Stimulated activated naive CD8-positive, alpha-beta T cell treated with anti-CD3 and anti-CD28 coated beads, Interleukin-15, amount 100 ng/mL, for 72 hours (primary cell): Measurements from ENCODE around the gene AUTS2.

Experiments
- ATAC-seq: fragments of 150-1000 bp; cut with Tn5 transposase; 2 replicates; pipeline ENCODE4 v1.10.0; 2021; ENCODE audit warnings: mild to moderate bottlenecking, moderate library complexity
- DNase-seq, 2 donors: peaks; one replicate each; pipeline ENCODE4 v3.0.0; 2021 to 2022
- H3K27ac Mint-ChIP-seq, 2 donors: one replicate each; pipeline ENCODE4 v1.8.0; 2022; ENCODE audit warnings: mild to moderate bottlenecking in 2 of 2, mixed read lengths in 2 of 2, moderate library complexity in 2 of 2
- H3K27me3 Mint-ChIP-seq: one replicate; pipeline ENCODE4 v1.8.0; 2022; ENCODE audit warnings: mixed read lengths
- H3K4me1 Mint-ChIP-seq: one replicate; pipeline ENCODE4 v1.8.0; 2022; ENCODE audit warnings: mild to moderate bottlenecking, mixed read lengths
- H3K4me3 Mint-ChIP-seq, 2 donors: one replicate each; pipeline ENCODE4 v1.8.0; 2022; ENCODE audit warnings: mild to moderate bottlenecking in 2 of 2, mixed read lengths in 2 of 2, moderate library complexity in 1 of 2
- H3K9me3 Mint-ChIP-seq, 2 donors: one replicate each; pipeline ENCODE4 v1.8.0; 2022; ENCODE audit warnings: mixed read lengths in 2 of 2

The AUTS2 gene

DNA sequence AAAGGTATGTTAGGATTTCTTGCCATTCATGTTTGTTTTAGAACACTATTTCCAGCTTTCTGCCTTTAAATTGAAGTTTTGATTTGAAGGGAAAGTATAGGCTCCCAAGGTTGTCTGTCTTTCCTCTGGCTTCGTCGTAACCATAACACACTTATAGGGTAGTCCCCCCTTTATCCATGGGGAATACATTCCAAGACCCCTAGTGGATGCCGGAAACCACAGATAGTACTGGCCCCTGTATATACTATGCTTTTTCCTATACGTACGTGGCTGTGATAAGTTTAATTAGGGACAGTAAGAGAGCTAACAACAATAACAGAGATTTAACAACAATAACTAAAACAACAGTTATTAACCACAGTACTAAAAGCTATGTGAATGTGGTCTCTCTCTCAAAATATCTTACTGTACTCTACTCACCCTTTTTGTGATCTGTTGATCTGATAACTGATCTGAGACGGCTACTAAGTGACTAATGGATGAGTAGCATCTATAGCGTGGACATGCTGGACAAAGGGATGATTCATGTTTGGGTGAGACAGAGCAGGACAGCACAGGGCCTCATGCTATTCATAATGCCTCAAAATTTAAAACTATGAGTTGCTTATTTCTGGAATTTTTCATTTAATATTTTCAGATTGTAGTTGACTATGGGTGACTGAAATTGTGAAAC lies 273.1 kb downstream of the AUTS2 start:
- no peak overlapping the region for H3K27ac Mint-ChIP-seq
- ATAC-seq, result no peak
- no peak for DNase-seq

DNA sequence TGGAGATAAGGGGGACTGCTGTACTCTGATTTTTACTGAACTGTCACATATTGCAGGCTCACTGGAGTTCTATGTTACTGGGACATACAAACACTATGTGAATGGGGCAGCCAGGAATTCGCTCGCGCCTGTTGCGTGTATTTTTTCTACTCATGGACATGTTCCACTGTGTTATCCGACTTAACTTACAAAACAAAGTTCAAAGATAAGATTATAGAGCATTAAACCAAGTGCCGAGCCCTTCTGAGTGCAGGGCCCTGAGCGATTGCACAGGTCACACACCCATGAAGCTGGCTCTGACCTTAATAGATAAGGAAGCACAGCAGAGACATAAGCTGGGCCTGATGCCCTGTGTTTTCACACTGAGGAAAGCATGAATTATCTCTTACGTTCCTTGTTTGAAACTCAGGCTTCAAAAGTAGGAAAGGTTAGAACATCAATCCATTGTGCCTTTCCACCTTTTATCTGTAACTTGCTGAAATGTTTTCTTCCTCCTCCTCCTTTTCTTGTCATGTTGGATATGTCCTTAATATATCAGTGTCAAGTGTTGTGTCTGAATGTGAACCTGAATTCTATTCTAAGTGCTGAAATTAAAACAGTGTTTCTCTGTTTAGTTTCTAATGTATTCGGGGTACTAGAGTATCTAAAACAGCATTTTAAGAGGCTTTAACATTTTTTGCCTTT lies 273.8 kb downstream of the AUTS2 start:
- Mint-ChIP-seq H3K9me3 (no peaks in the 10 kb centered on the region), H3K27ac (no peak overlapping the region), H3K27me3 (no peaks in the 10 kb centered on the region), H3K4me1 (no peaks in the 10 kb centered on the region), H3K4me3 (no peak overlapping the region)
- DNase-seq, result no peak
- no peak for ATAC-seq

More for the DNA sequence above, 273.1 kb downstream of the AUTS2 start:
- H3K27me3 Mint-ChIP-seq, result no peaks in the 10 kb centered on the region
- no peaks in the 10 kb centered on the region for H3K9me3 Mint-ChIP-seq
- no peak overlapping the region for H3K4me3 Mint-ChIP-seq
- no peaks in the 10 kb centered on the region for H3K4me1 Mint-ChIP-seq

DNA sequence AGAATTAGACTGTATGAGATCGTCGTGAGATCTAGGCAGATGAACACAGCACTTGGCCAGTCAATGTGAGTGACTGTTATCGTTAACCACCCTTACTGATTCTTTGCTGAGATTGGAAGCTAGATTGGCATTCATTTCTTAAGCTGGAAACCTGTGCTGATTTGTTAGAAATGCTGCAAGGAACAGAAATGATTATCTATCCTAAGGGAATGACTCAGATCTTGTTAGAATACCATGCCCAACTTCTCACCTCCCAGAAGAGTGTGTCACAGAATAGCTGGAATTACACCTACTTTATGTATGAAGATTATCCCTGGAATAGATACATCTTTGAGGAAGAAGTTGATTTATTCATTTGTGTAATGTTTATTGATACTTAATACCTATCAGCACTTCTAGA lies 275.2 kb downstream of the AUTS2 start:
- H3K9me3 Mint-ChIP-seq, result no peaks in the 10 kb centered on the region
- H3K27ac Mint-ChIP-seq, result no peak overlapping the region
- no peaks in the 10 kb centered on the region for H3K4me1 Mint-ChIP-seq
- H3K27me3 Mint-ChIP-seq, result peaks cover 8% of the 10 kb centered on the region
- ATAC-seq, result no peak
- no peak for DNase-seq
- H3K4me3 Mint-ChIP-seq, result no peak overlapping the region

DNA sequence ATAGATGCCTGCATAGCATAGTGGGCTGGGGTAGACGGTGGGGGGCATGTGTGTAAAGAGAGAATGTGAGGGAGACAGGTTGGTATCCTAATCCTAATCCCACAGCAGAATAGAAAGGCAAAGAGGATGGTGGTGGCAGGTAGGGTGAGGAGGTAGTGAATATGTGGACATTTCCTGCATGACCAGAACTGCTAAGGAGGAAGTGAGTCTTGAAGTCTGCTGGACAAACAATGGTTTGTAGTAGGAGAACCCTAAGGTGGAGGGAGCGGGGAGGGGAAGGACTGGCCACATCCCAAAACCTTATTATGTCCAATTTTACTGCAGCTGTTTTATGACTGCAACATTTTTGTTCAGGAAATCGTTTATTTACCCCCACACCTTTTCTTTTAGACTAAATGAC lies 279.7 kb downstream of the AUTS2 start:
- no peaks in the 10 kb centered on the region for H3K9me3 Mint-ChIP-seq
- H3K27ac Mint-ChIP-seq, result no peak overlapping the region
- ATAC-seq, result no peak

DNA sequence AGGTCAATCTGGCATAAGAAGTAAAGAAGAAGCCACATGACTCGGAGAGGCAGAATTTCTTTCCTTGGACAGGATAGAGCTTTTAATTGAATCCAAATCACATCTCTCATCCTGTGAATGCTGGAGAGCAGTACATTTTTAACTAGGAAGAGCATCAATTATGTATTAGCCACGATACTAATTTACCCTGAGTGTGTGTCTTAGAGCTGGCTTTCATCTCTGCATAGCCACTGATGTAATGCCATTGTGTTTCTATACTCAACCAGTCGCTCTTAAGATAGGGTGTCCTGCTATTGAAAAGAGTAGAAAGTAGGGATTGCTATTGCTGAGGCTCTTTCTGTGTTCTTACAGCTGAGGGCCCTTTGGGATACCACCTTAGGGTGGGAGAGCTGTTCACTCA lies 280.3 kb downstream of the AUTS2 start:
- Mint-ChIP-seq H3K27me3 (peaks cover 8% of the 10 kb centered on the region), H3K9me3 (no peaks in the 10 kb centered on the region), H3K27ac (no peak overlapping the region), H3K4me1 (no peaks in the 10 kb centered on the region), H3K4me3 (no peak overlapping the region)
- no peak for DNase-seq
- ATAC-seq, result no peak

More for the DNA sequence above, 279.7 kb downstream of the AUTS2 start:
- DNase-seq, result no peak
- Mint-ChIP-seq H3K27me3 (peaks cover 8% of the 10 kb centered on the region), H3K4me1 (no peaks in the 10 kb centered on the region), H3K4me3 (no peak overlapping the region)

DNA sequence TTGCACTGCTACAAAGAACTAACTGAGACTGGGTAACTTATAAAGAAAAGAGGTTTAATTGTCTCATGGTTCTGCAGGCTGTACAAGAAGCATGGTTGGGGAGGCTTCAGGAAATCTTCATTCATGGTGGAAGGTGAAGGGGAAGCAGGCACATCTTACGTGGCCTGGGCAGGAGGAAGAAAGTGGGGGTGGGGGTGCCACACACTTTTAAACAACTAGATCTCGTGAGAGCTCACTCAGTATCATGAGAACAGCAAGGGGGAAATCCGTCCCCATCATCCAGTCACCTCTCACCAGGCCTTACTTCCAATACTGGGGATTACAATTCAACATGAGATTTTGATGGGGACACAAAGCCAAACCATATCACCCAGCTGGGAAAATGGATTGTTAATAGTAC lies 281.7 kb downstream of the AUTS2 start:
- no peaks in the 10 kb centered on the region for H3K9me3 Mint-ChIP-seq
- H3K4me1 Mint-ChIP-seq, result no peaks in the 10 kb centered on the region
- H3K27ac Mint-ChIP-seq, result no peak overlapping the region
- DNase-seq (no peak), ATAC-seq (no peak)
- H3K4me3 Mint-ChIP-seq, result no peak overlapping the region
- H3K27me3 Mint-ChIP-seq, result peaks cover 8% of the 10 kb centered on the region

DNA sequence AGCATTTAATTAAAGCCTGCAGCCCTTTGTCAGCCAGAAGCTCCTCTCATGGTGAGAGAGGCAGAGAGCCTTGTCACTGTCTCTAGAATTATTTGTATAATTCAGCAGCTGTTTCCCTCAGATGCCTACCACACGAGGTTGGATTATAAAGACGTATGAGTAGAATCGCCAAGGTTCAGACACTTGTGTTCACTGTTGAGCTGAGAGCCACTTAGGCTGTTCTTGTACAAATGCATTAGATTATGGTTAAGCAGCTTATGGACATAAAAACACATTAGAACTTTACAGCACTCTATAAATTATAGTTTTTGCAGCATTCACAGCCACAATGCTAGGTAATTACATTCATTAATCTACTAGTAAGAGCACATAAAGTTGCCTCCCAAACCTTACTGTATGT lies 282.6 kb downstream of the AUTS2 start:
- H3K4me3 Mint-ChIP-seq, result no peak overlapping the region
- H3K27me3 Mint-ChIP-seq, result peaks cover 8% of the 10 kb centered on the region
- DNase-seq (no peak), ATAC-seq (no peak)
- H3K4me1 Mint-ChIP-seq, result no peaks in the 10 kb centered on the region
- H3K9me3 Mint-ChIP-seq, result no peaks in the 10 kb centered on the region
- H3K27ac Mint-ChIP-seq, result no peak overlapping the region

DNA sequence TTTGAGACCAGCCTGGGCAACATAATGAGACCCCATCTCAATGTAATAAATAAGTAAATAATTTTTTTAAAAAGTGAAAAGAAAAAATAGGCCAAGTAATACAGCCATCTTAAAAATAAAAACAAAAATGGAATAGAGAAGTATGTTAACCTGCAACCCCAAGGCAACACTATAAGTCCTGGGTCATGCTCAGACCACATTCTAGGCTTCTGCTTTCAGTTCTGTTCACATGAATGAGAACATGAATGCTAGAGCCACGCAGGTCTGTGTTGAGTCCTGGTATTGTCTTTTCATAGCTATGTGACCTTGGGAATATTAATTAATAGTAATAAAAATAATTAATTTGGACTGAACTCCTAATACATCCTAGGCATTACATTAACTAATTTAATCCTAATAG lies 284.0 kb downstream of the AUTS2 start:
- peaks cover 8% of the 10 kb centered on the region for H3K27me3 Mint-ChIP-seq
- H3K27ac Mint-ChIP-seq, result no peak overlapping the region
- no peaks in the 10 kb centered on the region for H3K9me3 Mint-ChIP-seq
- DNase-seq (no peak), ATAC-seq (no peak)
- H3K4me3 Mint-ChIP-seq, result no peak overlapping the region
- H3K4me1 Mint-ChIP-seq, result no peaks in the 10 kb centered on the region

DNA sequence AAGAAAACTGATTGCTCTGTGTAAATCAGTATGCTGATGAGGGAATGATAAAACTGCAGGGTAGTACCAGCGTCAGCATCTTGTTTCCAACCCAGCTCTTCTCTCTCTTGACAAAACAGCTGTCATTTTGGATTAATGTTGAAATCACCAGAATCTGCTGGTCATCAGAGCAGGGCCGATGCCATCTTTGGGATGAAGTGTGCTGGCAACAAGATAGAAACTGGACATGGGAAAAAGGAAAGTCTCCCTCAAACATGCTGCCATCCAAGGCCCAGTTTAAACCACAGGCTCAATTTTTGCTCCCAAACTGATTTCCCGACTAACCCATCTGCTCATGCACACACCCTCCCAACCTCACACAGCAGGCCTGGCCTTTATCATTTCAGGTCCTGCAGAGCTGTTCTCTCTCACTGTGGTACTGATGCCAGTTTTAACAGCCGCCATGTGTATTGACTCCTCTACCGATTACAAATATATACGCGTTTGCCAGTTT lies 285.2 kb downstream of the AUTS2 start:
- DNase-seq (no peak), ATAC-seq (no peak)
- no peaks in the 10 kb centered on the region for H3K9me3 Mint-ChIP-seq
- H3K4me3 Mint-ChIP-seq, result no peak overlapping the region
- H3K27me3 Mint-ChIP-seq, result no peaks in the 10 kb centered on the region
- no peaks in the 10 kb centered on the region for H3K4me1 Mint-ChIP-seq
- no peak overlapping the region for H3K27ac Mint-ChIP-seq

DNA sequence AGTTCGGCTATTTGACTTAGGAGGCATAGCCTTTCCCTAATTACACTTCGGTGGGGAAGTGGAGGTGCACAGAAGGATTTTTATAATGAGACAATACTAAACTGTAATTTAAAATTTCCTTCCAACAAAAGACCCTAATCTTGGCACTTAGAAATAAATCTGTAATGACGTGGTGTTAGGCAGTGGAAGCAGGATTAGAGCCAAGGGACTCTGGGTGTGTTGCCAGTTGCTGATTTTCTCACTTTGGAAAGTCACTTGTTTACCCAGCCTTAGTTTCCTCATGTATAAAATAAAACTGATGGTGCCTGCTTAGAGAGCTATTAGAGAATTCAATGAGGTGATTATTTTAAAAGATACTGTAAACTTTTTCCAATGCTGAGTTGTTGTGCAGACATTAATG lies 287.2 kb downstream of the AUTS2 start:
- DNase-seq, result no peak
- no peaks in the 10 kb centered on the region for H3K4me1 Mint-ChIP-seq
- no peak for ATAC-seq
- no peak overlapping the region for H3K4me3 Mint-ChIP-seq
- H3K27me3 Mint-ChIP-seq, result no peaks in the 10 kb centered on the region
- no peaks in the 10 kb centered on the region for H3K9me3 Mint-ChIP-seq
- H3K27ac Mint-ChIP-seq, result no peak overlapping the region

DNA sequence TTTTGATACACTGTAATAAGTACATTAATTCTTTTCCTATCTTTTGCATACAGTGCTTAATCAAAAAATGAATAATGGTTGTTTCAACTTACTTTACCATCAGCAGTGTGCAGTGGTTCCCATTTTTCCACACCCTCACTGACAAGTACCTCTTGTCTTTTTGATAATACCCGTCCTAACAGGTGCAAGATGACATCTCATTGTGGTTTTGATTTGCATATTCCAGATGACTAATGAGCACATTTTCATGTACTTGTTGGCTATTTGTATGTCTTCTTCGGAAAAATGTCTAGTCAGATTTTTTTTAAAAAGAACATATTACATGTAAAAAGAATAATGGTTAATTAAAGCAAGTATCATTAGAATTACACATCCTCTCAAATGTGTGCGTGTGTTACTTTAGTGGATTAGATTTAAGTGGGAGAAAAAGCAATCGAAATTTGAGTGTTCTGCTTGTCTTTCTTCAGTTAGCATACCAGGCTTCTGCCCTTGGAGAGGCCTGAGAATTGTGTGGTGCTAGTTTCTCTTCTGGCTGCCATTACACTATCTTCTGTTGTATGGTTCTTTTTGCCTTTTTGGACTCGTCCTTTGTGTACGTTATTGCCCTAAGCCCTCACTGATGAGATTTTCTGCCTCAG lies 291.2 kb downstream of the AUTS2 start:
- no peaks in the 10 kb centered on the region for H3K27me3 Mint-ChIP-seq
- no peak for DNase-seq
- H3K9me3 Mint-ChIP-seq, result no peaks in the 10 kb centered on the region
- ATAC-seq, result no peak
- no peaks in the 10 kb centered on the region for H3K4me1 Mint-ChIP-seq
- H3K27ac Mint-ChIP-seq, result no peak overlapping the region
- no peak overlapping the region for H3K4me3 Mint-ChIP-seq

DNA sequence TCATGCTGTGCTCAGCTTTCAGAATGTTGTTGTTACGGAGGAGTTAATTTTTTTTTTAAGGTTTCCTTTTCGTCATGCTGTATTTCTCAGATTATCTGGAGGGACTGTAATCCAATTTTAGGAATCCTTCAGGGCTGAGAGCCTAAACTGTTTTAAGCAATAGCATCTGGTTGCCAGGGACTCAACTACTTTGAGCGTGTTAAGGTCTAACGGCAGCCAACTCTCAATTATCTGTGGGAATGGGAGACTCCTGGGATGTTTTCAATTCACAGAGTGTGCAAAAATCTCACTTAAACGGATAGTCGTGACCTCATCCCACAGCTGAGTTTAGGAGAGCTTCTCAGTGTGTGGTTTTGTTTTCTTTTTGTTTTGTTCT lies 291.7 kb downstream of the AUTS2 start:
- Mint-ChIP-seq H3K27me3 (no peaks in the 10 kb centered on the region), H3K4me1 (no peaks in the 10 kb centered on the region), H3K4me3 (no peak overlapping the region), H3K9me3 (no peaks in the 10 kb centered on the region), H3K27ac (no peak overlapping the region)
- ATAC-seq (no peak), DNase-seq (no peak)

DNA sequence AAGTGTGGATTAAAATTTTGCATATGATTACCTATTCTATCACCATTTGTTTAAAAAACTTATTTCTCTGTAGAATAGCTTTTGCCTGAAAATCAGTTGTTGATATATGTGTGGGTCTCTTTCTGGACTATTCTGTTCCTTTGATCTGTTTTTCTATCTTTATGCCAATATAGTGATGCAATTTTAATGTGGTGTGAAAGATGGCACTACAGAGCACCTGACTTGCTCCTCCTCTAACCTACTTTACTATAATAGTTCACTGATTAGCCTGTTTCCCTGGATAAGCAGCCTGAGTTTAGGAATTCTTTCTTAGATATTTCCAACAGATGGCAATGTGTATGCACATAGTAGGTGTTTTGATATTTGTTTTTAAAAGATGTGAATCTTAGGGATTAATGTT lies 294.5 kb downstream of the AUTS2 start:
- Mint-ChIP-seq H3K4me1 (no peaks in the 10 kb centered on the region), H3K4me3 (no peak overlapping the region), H3K9me3 (no peaks in the 10 kb centered on the region), H3K27me3 (no peaks in the 10 kb centered on the region), H3K27ac (no peak overlapping the region)
- ATAC-seq (no peak), DNase-seq (no peak)

DNA sequence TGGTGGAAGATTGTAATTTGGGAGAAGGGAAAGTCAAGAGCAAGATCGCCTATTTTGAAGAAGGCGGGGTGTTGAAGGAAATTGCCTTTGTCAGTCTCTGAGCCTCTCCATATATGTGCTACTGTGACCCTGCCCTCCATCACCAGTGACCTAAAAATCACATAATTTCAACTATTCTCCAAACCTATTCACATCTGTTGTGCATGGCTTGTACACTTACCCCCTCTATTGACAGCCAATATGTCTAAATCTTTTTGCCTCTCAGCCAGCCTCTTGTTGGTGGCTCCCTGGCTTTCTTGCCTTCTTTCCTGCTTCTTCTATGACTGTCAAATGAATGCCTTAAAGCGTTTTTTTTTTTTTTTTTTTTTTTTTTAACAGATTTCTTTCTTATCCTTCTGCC lies 295.6 kb downstream of the AUTS2 start:
- Mint-ChIP-seq H3K27ac (no peak overlapping the region), H3K27me3 (peaks cover under 1% of the 10 kb centered on the region), H3K4me3 (no peak overlapping the region), H3K9me3 (no peaks in the 10 kb centered on the region), H3K4me1 (no peaks in the 10 kb centered on the region)
- no peak for ATAC-seq
- DNase-seq, result no peak

DNA sequence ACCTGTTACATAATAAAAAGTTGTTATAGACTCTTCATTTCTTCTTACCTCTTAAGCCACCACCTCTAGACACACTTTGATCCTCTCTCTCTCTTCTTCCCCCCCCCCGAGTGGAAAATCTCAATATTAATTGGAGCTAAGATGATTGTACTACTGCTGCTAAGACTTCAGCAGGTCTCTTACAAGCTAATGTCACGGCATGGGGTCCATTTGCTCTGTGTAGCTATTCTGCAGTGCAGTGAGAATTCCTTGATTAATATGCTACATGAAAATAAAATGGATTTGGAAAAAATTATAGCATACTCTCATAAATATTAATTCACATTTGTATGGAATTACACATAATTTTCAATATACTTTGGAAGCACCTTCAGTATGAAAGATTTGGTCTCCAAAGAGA lies 297.2 kb downstream of the AUTS2 start:
- DNase-seq, result no peak
- no peak for ATAC-seq
- Mint-ChIP-seq H3K4me3 (no peak overlapping the region), H3K4me1 (no peaks in the 10 kb centered on the region), H3K9me3 (no peaks in the 10 kb centered on the region), H3K27me3 (peaks cover 14% of the 10 kb centered on the region), H3K27ac (no peak overlapping the region)

DNA sequence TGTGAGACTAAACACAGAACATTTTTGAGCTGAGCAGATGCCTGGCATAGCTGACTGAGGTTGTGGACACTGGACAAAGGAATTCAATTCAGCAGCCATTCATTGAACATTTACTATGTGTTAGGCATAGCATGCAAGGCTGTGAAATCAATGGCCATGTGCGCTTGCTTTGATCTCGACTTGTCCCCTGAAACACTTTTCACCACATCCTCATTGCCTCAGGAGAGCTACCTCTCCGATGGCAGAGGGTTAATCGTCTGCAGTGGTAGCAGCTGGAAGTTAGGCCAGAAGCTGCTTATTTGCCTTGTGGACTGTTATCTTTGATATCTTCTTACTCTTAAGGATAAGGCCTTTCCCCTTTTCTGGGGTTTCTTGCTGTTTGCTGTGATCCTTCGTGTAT lies 297.8 kb downstream of the AUTS2 start:
- Mint-ChIP-seq H3K9me3 (no peaks in the 10 kb centered on the region), H3K27me3 (peaks cover 14% of the 10 kb centered on the region), H3K4me3 (no peak overlapping the region), H3K27ac (no peak overlapping the region), H3K4me1 (no peaks in the 10 kb centered on the region)
- no peak for ATAC-seq
- DNase-seq, result no peak
